Esophagus squamous epithelium (tissue), 4 donors: Measurements from ENCODE around the gene RHOXF2.

Source experiments
- CTCF ChIP-seq, 6 experiments: fragments of 450-650 bp in 4 of 6; fragments of 200-600 bp in 2 of 6; sonication (generic) in 2 of 6; IDR thresholded peaks; one replicate each; pipeline ENCODE4 v1.5.1; 2016 to 2019; ENCODE audit warnings: antibody characterized with exemption in 6 of 6, mild to moderate bottlenecking in 4 of 6, moderate library complexity in 4 of 6
- POLR2A ChIP-seq, 4 donors: fragments of 450-650 bp; IDR thresholded peaks; one replicate each; pipeline ENCODE4 v1.6.1; 2017; ENCODE audit warnings: antibody characterized with exemption in 4 of 4, mild to moderate bottlenecking in 4 of 4, moderate library complexity in 3 of 4

- no peak for TF ChIP-seq CTCF (IDR thresholded peaks at IDR 0.05)
- no peak for TF ChIP-seq POLR2A (IDR thresholded peaks at IDR 0.05)
These were observed 42.4 kb downstream of the RHOXF2 start for GRCh38 chrX:120200851-120201250.
